Esophagus squamous epithelium (tissue), 5 donors: ENCODE results near the gene MTHFD2L. TPM values are rescaled to one million over a fixed set of nuclear protein-coding genes. Genes with fewer than 3 reads are reported as not detected.

Experiments
- DNase-seq: peaks from one replicate; lab custom pipeline; 2025; lab: John Stamatoyannopoulos, UW
- H3K27ac ChIP-seq, 4 donors: fragments of 200-600 bp; sonication (generic); one replicate each; pipeline ENCODE4 v1.5.1; 2016 to 2019; ENCODE audit warnings: mild to moderate bottlenecking in 1 of 4
- H3K27me3 ChIP-seq, 4 donors: fragments of 200-600 bp; sonication (generic); 1 replicate in 3 of 4; 2 replicates in 1 of 4; pipeline versions ENCODE4 v1.5.1 to v1.6.0; 2017 to 2021; ENCODE audit warnings: antibody characterized with exemption in 1 of 4
- H3K36me3 ChIP-seq, 3 donors: fragments of 200-600 bp; sonication (generic); one replicate each; pipeline ENCODE4 v1.5.1; 2016 to 2019
- H3K4me1 ChIP-seq, 3 donors: fragments of 200-600 bp; sonication (generic); one replicate each; pipeline ENCODE4 v1.5.1; 2017 to 2019
- H3K4me3 ChIP-seq, 4 donors: fragments of 200-600 bp; sonication (generic); 1 replicate in 3 of 4; 2 replicates in 1 of 4; pipeline ENCODE4 v1.5.1; 2016 to 2019; ENCODE audit warnings: mild to moderate bottlenecking in 2 of 4, moderate library complexity in 1 of 4
- H3K9me3 ChIP-seq, 3 donors: fragments of 200-600 bp; sonication (generic); one replicate each; pipeline ENCODE4 v1.5.1; 2016 to 2019
- CTCF ChIP-seq, 6 experiments: fragments of 450-650 bp in 4 of 6; fragments of 200-600 bp in 2 of 6; sonication (generic) in 2 of 6; IDR thresholded peaks; one replicate each; pipeline ENCODE4 v1.5.1; 2016 to 2019; ENCODE audit warnings: antibody characterized with exemption in 6 of 6, mild to moderate bottlenecking in 4 of 6, moderate library complexity in 4 of 6
- POLR2A ChIP-seq, 4 donors: fragments of 450-650 bp; IDR thresholded peaks; one replicate each; pipeline ENCODE4 v1.6.1; 2017; ENCODE audit warnings: antibody characterized with exemption in 4 of 4, mild to moderate bottlenecking in 4 of 4, moderate library complexity in 3 of 4
- WGBS, 2 donors: methylation state at CpG; one replicate each; pipeline ENCODE4 v1.1.5; 2018; 5-methylcytosine and 5-hydroxymethylcytosine counted together
- intact Hi-C: fragments of 100-400 bp; cut with DNase I; formaldehyde crosslinking; loops from one replicate; pipeline ENCODE4 v1.15.0; 2022
- total RNA-seq, 4 donors: library from RNA; depleted of rRNA; stranded (reverse); fragments of >200 nt; gene quantifications; one replicate each; pipeline ENCODE4 v1.1.0, GENCODE V29; 2016
- donor health status: DM: yes; HTN: yes; CAD: no.

The MTHFD2L gene
- total RNA-seq, 4 donors from 2014 or later = 9.9 to 22.9 (median 19.1) TPM

GRCh38 chr4:74190919-74191397 lies 33.0 kb downstream of the MTHFD2L start:
- Histone ChIP-seq H3K4me1 (no peaks in the 10 kb centered on the region), H3K27ac (no peak overlapping the region), H3K9me3 (no peaks in the 10 kb centered on the region), H3K4me3 (no peak overlapping the region), H3K27me3 (no peaks in the 10 kb centered on the region), H3K36me3 (no peaks in the 10 kb centered on the region)
- no peak for TF ChIP-seq CTCF (IDR thresholded peaks at IDR 0.05)
- intact Hi-C loops = no loop called here
- WGBS, 2 donors = 67 to 72% methylated on average over 3 to 4 of the region's 4 CpGs
- DNase-seq = no peak

GRCh38 chr4:74197080-74197479 lies 39.2 kb downstream of the MTHFD2L start:
- Histone ChIP-seq H3K4me3 (no peak overlapping the region), H3K27ac (no peak overlapping the region), H3K27me3 (no peaks in the 10 kb centered on the region), H3K36me3 (peaks cover 0 to 11% (median 0%) of the 10 kb centered on the region in 3 donors), H3K9me3 (no peaks in the 10 kb centered on the region), H3K4me1 (no peaks in the 10 kb centered on the region)
- 10 to 29% methylated on average over 1 of the region's 1 CpG for WGBS, 2 donors
- TF ChIP-seq POLR2A (IDR thresholded peaks at IDR 0.05) = no peak
- intact Hi-C loops = no loop called here
- DNase-seq = no peak

- no peaks in the 10 kb centered on the region for H3K9me3 ChIP-seq
- H3K27me3 ChIP-seq = no peaks in the 10 kb centered on the region
- TF ChIP-seq POLR2A (IDR thresholded peaks at IDR 0.05) = no peak
- no peak for TF ChIP-seq CTCF (IDR thresholded peaks at IDR 0.05)
- intact Hi-C loops = no loop called here
- no peak overlapping the region for H3K4me3 ChIP-seq
- DNase-seq = no peak
- H3K27ac ChIP-seq = no peak overlapping the region
- peaks cover 0 to 4% (median 0%) of the 10 kb centered on the region in 3 donors for H3K4me1 ChIP-seq
- 60 to 71% methylated on average over 5 of the region's 5 CpGs for WGBS, 2 donors
- H3K36me3 ChIP-seq = peaks cover 0 to 15% (median 0%) of the 10 kb centered on the region in 3 donors
Measured at GRCh38 chr4:74202062-74202586, 44.2 kb downstream of the MTHFD2L start.

GRCh38 chr4:74203467-74203866 lies 45.5 kb downstream of the MTHFD2L start:
- H3K36me3 ChIP-seq = peaks cover 0 to 15% (median 0%) of the 10 kb centered on the region in 3 donors
- WGBS, 2 donors = 88 to 90% methylated on average over 3 of the region's 3 CpGs
- TF ChIP-seq CTCF (IDR thresholded peaks at IDR 0.05) = no peak
- no peak for TF ChIP-seq POLR2A (IDR thresholded peaks at IDR 0.05)
- intact Hi-C loops = no loop called here
- no peaks in the 10 kb centered on the region for H3K27me3 ChIP-seq
- H3K27ac ChIP-seq = no peak overlapping the region
- peaks cover 0 to 9% (median 0%) of the 10 kb centered on the region in 3 donors for H3K4me1 ChIP-seq
- no peak for DNase-seq
- no peaks in the 10 kb centered on the region for H3K9me3 ChIP-seq
- H3K4me3 ChIP-seq = no peak overlapping the region

GRCh38 chr4:74205046-74205445 lies 47.1 kb downstream of the MTHFD2L start:
- WGBS, 2 donors = 88 to 91% methylated on average over 4 of the region's 4 CpGs
- H3K27ac ChIP-seq = no peak overlapping the region
- peaks cover 0 to 9% (median 0%) of the 10 kb centered on the region in 3 donors for H3K4me1 ChIP-seq
- H3K27me3 ChIP-seq = no peaks in the 10 kb centered on the region
- no peak for DNase-seq
- TF ChIP-seq POLR2A (IDR thresholded peaks at IDR 0.05) = no peak
- TF ChIP-seq CTCF (IDR thresholded peaks at IDR 0.05) = no peak
- H3K4me3 ChIP-seq = no peak overlapping the region
- H3K36me3 ChIP-seq = peaks cover 0 to 15% (median 0%) of the 10 kb centered on the region in 3 donors
- intact Hi-C loops = no loop called here
- H3K9me3 ChIP-seq = no peaks in the 10 kb centered on the region
